Measurements from ENCODE around the gene APOM.

The APOM gene

GRCh38 chr6:31655349-31656237 lies at the start of gene APOM:
APOM (plus strand) TSS chr6:31655894; CDS start chr6:31655967, 73 bp downstream.
- DNase-seq, result no peak

- no peak for DNase-seq
Measured at GRCh38 chr6:31607317-31607716, 48.4 kb upstream of the APOM start.

GRCh38 chr6:31609519-31610406 lies 45.9 kb upstream of the APOM start:
- peak; percentile 31 for DNase-seq

- no peak for DNase-seq
Measured at GRCh38 chr6:31610968-31611367, 44.7 kb upstream of the APOM start.

GRCh38 chr6:31614075-31614619 lies 41.5 kb upstream of the APOM start:
- DNase-seq, result no peak

GRCh38 chr6:31614684-31615578 lies 40.8 kb upstream of the APOM start, which contains the start of gene AIF1:
AIF1 (plus strand) TSS chr6:31615234; CDS start chr6:31615330, 96 bp downstream.
- no peak for DNase-seq

- no peak for DNase-seq
Measured at GRCh38 chr6:31615748-31616147, 39.9 kb upstream of the APOM start.

- no peak for DNase-seq
Measured at GRCh38 chr6:31617010-31617409, 38.7 kb upstream of the APOM start.

GRCh38 chr6:31619805-31620585 lies 35.7 kb upstream of the APOM start:
- peak; percentile 98 for DNase-seq

- peak; percentile 82 for DNase-seq
Measured at GRCh38 chr6:31620586-31621319, 34.9 kb upstream of the APOM start, which contains the start of gene PRRC2A. PRRC2A (plus strand) TSS chr6:31620715; CDS start chr6:31622790, 2,075 bp downstream.

- no peak for DNase-seq
Measured at GRCh38 chr6:31621320-31621939, 34.3 kb upstream of the APOM start.

GRCh38 chr6:31621991-31622390 lies 33.7 kb upstream of the APOM start:
- no peak for DNase-seq

GRCh38 chr6:31622684-31623091 lies 33.0 kb upstream of the APOM start:
- DNase-seq, result no peak

GRCh38 chr6:31624070-31624469 lies 31.6 kb upstream of the APOM start:
- no peak for DNase-seq

- no peak for DNase-seq
Measured at GRCh38 chr6:31626952-31627351, 28.7 kb upstream of the APOM start.

GRCh38 chr6:31627690-31628287 lies 27.9 kb upstream of the APOM start:
- DNase-seq, result no peak

GRCh38 chr6:31629014-31629413 lies 26.7 kb upstream of the APOM start:
- DNase-seq, result no peak

- no peak for DNase-seq
Measured at GRCh38 chr6:31630177-31630934, 25.3 kb upstream of the APOM start.

- DNase-seq, result no peak
Measured at GRCh38 chr6:31631209-31631608, 24.5 kb upstream of the APOM start.

Data from NCI-H774 (cell line).